Smooth muscle cell of the brain vasculature (primary cell): ENCODE measurements around the gene MAP3K12.

Source experiments
- DNase-seq: peaks from one replicate; pipeline ENCODE4 v3.0.0-alpha.2; 2012; ENCODE audit warnings: low read depth, low spot score

Gene MAP3K12

DNA sequence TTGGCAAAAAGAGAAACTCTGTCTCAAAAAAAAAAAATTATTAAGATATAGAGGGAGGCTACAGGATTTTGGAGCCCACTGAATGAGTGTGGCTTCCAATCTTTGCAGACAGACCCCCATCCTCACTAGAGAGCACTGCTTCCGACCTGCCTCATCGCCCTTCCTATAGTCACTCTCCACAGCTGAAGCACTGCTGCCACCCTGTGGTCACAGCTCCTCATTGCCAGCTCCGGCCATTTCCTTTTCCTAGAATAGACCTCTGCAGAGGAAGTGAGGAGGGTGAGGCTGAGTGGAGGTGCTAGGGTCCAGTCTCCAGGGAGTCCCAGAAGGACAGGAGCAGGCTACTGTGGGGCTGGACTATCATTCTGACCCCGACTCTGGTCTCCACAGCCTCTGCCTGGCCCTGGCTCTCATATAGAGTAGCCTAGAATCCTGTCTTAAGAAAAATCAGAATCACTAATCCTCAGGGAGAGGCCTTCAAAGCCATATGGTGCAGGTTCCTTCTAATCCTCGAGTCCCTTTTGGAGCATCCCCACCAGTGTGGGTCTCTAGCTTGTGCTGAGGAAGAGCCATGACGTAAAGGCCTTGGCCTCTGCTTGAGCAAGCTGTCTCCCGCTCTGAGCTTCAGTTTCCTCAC is 9.4 kb upstream of the MAP3K12 start:
- DNase-seq, result no peak

DNA sequence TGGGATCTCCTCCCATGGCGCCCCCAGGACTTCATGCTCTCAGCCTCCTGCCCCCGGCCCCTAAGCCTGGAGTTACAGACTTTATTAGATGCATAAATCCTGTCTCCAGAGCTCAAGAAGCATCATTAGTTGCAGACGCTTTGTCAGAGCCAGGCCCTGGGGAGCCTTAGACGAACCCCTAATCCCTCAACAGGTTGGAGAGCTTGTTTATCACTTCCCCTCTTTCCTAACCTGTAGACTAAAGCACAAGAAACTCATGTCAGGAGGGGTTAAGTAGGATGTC is 8.3 kb upstream of the MAP3K12 start:
- DNase-seq, result no peak

DNA sequence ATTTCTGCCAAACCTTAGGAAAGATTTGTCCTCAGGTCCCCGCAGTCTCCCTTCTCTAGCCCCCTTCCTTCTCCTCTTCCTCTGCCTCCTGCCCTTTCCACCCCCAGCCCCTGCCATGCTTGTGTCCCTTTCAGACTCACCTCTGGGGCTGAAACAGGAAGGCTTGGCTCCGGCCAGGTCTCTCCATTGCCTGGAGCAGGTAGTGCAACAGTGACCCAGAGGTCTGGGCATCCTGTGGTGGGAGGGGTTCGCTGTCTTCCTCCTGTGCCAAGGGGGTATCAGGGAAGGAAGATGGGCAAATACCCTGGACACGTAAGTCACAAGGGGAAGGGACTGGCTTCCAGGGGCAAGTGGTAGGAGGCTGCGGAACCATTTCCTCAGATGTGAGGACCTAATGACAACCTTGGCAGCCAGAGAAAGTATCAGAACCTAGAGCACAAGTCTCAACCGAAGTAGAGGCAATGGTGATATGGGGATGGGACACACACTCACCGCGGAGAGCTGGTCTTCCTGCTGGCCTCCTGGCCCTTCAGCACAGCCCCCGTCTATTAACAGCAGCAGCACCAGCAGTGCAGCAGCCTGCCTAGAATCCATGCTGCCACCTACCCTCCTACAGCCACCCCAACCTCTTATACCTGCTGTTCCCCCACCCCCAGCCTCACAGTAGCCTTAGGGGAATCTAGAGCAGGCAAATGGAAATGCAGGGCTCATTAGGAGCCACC is 7.8 kb upstream of the MAP3K12 start, which contains the start of gene NPFF:
Gene NPFF, minus strand, starts transcription at position 604 of the 722 bp plus-strand sequence. Its CDS starts 10 bp downstream, at position 594.
- no peak for DNase-seq

DNA sequence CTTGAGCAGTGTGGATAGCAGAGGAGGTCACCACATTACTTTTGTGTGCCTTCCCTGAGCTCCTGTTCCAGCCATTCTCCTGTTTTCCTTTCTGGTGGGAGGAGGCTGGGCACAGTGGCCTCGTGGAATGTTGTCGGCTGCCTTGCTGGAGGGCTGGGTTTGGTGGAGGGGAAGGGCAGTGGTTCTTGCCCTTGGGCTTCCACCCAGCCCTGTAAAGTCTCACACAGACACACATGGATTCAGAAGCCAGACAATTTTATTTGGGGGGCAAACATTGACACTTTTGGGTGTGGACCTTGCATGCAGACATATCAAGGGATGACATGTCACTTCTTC is 7.2 kb upstream of the MAP3K12 start:
- no peak for DNase-seq

DNA sequence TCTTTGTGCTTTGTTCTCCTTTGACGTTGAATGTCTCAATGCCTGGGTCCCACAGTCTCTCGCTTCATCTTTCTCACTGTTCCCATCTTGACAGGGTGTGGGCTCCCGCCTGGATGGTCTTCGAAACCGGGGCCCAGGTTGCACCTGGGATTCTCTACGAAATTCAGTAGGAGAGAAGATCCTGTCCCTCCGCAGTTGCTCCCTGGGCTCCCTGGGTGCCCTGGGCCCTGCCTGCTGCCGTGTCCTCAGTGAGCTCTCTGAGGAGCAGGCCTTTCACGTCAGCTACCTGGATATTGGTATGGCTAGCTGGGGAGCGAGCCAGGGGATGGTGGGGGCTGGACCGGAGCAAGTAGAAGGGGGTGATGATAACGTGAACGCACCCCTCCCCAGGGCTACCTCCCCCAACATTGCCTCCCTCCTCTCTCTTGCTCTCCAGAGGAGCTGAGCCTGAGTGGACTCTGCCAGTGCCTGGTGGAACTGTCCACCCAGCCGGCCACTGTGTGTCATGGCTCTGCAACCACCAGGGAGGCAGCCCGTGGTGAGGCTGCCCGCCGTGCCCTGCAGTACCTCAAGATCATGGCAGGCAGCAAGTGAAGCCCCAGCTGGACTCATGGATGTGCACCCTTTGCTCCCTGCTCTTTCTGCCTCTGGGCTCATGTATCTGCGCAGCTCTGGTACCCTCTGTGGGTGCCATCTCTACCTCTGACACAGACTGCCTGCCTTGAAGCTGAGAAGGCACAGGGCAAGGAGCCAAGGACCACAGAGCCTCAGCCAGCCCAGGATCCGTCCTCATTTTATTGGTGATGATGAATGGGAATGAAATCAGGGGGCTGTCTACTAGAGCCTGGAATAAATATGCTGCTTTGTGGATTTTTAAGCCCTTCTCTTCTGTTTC is 6.5 kb upstream of the MAP3K12 start:
- DNase-seq, result no peak

DNA sequence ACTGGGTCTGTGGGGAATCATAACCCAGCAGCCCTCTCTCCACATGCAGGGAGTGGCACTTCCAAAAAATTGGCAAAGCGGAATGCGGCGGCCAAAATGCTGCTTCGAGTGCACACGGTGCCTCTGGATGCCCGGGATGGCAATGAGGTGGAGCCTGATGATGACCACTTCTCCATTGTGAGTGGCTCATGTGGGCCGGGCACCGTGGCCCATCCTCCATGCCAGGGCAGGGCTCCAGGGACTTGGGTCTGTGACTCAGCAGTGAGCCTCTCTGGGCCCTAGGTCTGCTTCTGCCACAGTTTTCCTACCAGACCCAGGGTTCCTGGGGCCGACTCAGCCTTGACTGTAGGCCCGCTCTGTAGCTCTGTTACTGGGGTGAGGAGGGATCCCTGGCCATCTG is 5.8 kb upstream of the MAP3K12 start:
- DNase-seq, result no peak

DNA sequence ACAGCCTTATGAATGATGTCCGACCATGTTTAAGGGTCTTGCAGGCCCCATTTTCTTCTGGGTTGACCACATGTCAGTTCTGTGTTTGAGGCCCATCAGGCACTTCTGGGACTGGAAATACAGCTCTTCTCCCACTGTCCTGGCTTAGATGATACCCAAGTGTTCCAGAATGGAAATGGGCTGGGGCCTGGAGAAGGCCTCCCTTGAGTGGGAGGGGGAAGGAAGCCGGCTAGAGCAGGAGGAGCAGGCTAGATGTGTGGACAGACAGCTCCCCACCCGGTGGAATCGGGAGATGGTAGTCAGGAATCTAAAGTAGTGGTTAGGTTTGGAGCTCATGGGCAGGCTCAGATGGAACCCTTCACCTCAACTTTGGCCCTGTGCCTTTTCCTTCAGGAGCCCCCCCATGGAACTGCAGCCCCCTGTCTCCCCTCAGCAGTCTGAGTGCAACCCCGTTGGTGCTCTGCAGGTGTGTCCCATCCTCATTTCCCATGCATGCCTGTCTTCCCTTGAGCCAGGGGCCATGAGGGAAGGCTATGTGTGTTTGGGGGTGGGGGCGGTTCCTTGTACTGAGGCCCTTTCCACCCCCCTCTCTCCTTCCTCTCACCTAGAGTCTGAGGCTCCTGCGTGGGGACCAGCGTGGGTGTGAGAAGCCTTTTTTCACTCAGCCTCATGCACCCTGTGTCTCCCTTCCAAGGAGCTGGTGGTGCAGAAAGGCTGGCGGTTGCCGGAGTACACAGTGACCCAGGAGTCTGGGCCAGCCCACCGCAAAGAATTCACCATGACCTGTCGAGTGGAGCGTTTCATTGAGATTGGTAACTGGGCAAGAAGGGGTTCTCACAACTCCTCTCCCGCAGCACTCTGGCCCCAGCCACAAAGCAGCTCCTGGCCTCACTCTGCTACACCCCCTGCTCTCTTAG is 5.0 kb upstream of the MAP3K12 start:
- DNase-seq, result no peak

DNA sequence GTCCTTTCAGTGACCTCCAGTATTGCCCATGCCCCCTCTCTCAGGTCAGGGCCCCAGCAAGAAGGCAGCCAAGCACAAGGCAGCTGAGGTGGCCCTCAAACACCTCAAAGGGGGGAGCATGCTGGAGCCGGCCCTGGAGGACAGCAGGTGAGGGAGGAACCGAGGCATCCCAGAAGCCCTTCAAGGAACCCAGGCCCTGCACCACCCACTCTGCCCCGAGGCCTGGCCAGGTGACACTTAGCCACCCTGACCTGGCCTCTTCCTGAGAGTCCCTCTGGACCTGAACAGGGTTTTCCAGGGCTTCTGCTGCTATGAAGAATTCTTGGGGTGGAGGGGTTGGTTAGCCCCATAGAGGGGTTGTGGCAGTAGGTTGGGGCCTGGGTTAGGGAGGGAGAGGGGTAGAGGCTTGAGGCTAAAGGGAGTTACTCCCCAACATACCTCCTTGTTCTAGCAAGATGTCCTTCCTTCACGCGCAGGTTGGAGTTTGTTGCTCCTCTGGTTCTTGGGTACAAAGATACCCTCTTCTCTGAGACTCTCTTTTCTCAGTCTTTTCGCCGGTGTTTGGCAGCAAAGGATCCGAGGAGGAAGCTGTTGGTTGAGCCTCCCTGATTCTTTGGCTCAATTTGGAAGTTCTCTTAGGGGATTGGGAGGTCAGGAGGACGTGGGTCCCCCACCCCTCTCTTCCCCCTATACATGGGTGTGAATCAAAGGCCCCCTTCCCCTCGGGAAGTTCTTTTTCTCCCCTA is 3.9 kb upstream of the MAP3K12 start:
- no peak for DNase-seq

DNA sequence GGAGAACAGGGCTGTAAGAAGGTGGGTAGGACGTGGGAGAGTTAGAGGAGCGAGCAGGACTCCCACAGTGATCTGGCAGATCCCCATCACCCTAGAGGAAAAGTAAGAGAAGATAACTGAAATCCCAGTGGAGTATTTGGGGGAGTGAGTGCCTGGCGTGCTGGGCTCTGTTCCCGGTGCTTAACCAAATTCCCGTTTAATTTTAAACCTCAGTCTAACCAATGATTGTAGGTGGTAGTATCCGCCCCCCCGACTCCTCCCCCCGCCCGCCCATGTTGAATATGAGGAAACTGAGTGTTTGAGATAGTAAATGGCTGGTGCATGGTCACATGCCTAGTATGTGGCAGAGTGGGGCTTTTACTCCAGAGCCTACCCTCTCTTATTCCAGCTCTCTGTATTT is 3.1 kb upstream of the MAP3K12 start:
- no peak for DNase-seq

DNA sequence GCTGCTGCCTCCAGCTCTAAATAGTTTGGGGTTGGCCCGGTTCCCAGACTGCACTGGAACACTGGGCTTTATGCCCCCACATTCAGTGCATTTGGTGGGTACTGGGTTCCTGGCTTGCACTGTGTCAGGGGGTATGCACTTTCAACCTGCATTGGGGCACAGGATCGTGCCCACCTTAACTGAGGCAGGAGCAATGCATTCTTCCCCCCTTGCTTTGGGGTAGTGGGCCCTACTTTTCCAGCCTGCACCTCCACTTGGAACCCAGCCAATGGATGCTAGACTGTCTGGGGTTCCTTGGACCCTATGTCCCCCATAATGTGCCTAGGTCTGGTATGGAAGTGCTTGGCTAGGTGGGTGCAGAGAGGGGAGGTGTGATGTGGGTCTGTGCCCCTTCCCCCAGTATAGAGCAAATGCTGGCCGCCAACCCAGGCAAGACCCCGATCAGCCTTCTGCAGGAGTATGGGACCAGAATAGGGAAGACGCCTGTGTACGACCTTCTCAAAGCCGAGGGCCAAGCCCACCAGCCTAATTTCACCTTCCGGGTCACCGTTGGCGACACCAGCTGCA is 2.4 kb upstream of the MAP3K12 start:
- DNase-seq, result no peak

DNA sequence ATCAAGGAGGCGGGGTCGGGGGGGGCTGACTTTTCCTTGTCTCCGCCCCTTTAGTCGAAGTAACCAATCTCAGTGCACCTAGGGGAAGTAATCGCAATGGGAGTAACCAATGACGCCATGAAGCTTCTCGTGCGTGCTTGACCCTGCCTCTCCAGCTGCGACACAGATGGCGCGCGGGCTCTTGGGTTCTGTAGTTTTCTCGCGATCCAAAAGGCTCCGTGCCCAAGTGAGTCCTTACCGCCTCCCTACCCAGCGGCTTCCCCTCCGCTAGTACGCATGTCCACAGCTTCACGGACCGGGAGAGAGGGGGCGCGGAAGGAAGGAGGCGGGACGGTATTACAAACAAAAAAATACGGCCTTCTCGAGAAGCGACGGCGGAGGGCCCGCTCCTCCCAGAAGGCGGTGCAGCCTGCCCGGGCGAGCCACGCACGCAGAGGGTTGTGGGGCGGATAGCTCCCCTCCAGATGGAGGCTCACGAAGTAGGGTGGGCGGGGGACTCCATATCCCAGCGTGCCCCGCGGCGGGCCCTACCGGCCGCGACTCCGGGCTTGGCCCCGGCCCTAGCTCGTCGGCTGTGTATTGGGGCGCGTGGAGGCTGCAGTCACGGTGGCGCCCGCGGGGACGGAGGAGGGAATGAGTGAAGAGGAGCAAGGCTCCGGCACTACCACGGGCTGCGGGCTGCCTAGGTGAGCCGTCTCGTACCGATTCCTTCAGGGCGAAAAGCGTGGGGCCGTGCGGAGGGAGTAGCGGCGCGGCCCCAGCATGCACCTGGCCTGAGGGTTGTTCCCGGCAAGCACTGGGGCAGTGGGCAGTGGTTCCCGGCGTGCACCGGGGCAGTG is 1.7 kb upstream of the MAP3K12 start, which contains the start of gene TARBP2:
Gene TARBP2, plus strand, starts transcription at position 508 of the 839 bp plus-strand sequence. Its CDS starts 126 bp downstream, at position 634.
- DNase-seq, result peak; percentile 99

DNA sequence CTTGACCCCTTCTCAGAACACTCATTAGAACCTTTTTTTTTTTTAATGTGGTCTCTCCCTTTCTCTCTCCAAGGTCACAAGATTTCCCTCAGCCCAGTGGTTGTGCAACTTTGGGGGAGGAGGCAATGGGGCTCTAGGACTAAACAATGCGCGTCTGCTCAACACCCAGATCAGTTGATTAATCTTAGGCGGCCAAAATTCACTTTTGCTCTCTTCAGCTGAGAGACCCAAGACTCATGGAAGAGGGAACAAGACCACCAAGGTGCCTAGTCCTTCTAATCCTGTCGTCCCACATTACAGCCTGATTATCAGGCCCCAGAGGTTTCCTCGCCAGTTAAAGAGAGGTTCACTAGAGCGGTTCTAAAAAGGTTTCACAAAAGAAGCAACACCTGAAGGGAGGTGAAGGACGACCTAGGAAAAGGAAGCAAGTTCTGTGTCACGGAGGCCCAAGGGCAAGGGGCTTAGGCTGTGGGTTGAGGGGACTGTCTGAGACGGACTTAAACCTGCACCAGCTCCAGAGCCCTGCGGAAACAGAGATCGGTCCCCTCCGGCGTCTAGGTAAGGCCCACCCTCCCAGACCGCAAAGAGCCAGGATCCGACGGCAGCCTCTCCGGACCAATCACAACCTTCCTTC is 1.0 kb upstream of the MAP3K12 start:
- DNase-seq, result no peak

DNA sequence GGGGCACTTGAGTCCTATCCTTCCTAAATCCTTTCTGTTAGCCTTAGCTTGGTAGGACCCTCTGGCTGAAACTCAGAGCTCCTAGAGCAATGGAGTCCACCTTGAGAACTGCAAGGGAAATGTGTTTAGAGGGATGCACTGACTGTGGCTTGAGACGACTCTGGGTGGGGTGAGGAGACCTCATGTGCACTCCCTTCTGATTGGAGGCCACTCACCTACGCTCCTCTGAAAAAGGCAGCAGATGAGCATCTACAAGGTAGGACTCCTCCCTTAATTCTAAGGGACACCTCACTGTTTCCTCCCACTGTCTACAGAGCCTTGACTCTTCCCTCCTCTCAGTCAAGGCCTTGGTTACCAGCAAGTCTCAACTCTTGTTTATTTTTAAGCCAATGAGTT is 1.0 kb downstream of the MAP3K12 start:
- no peak for DNase-seq

DNA sequence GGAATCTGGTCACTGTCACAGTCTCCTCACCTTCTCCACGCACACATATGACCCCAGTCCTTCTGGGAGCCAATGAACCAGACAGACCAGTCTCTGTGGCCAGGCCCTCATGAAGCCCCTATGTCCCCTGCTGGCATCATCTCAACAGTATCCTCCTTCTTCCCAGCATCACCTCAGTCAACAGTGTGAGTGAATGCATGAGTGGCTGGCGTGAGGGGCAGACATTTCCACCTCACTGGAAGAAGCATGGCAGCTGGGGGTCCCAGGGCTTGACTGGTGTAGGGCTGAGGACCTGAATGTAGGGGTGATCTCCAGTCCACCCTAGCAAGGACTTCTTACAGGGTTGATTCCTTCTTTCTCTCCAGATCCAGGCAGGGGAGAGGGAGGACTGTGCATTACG is 1.8 kb downstream of the MAP3K12 start:
- no peak for DNase-seq

DNA sequence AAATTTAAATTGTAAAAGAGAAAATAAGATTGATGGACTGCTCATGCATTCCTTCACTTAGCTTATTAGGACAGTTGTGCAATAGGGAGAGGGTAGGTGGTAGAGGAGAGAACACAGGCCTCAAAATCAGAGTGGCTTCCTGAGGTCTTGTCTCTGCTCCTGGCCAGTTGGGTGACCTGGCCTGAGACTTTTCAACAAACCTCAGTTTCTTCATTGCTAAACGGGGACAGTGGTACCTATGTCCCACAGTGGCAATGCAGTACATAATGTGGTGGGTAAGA is 2.6 kb downstream of the MAP3K12 start:
- DNase-seq, result no peak

DNA sequence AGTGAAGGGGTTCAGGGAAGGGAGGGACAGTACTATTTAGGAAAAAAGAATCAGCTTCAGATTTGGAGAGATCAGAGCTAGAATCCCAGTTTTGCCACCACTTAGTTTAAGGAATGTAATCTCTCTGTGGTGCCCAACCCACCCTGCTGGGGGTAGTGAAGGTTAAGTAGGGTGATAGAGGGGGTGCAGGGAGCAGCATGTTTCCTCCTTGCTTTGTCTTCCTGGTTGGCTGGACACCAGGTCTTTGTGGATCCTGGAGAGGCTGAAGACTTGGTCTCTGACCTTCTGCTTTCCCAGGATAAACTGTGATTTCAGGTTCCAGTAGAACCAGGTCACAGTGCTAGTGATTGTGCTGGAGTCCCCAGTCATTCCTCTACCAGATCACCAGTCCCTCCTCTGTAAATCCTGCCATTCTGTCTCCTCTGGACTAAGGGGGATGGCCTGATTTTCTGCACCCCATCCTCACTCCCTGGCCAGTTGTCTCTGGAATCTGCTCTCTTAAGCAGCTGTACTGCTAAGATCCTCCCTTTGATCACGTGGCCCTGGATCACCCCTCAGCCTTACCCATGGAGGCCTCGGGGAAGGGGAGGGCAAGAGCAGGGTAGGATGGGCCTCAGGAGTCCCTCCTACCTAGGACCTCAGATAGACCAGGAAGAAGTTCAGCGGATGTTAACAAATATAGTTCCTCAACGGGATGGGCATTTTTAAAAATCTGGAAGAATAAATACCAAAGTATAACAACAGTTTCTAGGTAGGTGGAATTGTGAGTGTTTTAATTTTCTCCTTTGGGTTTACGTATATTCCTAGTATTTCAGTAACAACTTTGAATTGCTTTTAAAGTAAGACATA is 3.1 kb downstream of the MAP3K12 start:
- DNase-seq, result no peak

DNA sequence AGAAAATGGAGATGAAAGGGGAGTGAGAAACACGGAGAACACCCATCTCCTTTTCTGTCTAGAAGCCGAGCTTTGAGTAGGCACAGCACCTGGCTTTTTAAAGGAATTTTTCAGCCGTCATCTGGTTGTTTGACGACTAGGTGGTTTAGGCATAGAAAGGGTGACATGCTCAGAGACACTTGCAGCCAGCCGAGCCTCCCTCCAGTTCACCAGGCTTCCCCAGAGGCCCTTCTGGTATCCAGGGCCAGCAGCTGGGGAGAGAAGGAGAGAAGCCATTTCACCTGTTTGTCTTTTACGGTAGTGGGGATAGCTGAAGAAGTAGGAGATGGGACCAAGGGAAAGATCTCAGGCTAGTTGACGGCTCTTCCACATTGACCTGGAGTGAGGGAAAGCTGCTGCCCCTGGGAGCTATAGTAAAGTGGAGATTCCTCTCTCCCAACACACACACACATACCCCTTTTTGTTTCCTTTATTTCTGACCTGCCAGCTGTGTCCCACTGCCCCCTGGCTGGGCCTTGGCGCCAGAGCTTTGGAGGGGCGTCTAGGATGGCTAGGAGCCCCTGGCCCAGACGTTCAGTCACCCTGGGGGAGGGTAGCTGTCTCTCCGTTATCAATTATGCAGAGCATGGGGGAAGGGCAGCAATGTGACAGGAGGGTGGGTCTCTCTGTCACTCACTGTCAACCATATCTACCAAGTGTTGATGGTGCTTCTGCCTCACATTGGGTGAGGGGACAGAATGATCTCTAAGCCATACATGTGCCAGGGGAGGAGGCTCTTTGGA is 5.5 kb downstream of the MAP3K12 start:
- DNase-seq, result no peak
